DOHH2 (cell line): ENCODE results near the gene RNF32.

Experiments
- CTCF ChIP-seq: fragments of 200-600 bp; sonication (generic); IDR thresholded peaks from one replicate; pipeline ENCODE4 v1.5.1; 2014; ENCODE audit warnings: antibody characterized with exemption, mild to moderate bottlenecking, low read depth, low read length; ENCODE audit not compliant: poor library complexity, severe bottlenecking
- EZH2phosphoT487 ChIP-seq: fragments of 200-600 bp; sonication (generic); IDR thresholded peaks from 2 replicates; pipeline ENCODE4 v1.6.1; 2017; ENCODE audit warnings: borderline replicate concordance, mild to moderate bottlenecking, antibody characterized with exemption, low read length, moderate library complexity, mixed read lengths

- TF ChIP-seq CTCF, result no peak
- TF ChIP-seq EZH2phosphoT487, result no peak
Measured at GRCh38 chr7:156655251-156655650, 14.7 kb downstream of the RNF32 start.
